ENCODE results near the gene DHDH.
A peak's percentile ranks its signal among the peaks of the same experiment; 100 is the strongest.

The DHDH gene

DNA sequence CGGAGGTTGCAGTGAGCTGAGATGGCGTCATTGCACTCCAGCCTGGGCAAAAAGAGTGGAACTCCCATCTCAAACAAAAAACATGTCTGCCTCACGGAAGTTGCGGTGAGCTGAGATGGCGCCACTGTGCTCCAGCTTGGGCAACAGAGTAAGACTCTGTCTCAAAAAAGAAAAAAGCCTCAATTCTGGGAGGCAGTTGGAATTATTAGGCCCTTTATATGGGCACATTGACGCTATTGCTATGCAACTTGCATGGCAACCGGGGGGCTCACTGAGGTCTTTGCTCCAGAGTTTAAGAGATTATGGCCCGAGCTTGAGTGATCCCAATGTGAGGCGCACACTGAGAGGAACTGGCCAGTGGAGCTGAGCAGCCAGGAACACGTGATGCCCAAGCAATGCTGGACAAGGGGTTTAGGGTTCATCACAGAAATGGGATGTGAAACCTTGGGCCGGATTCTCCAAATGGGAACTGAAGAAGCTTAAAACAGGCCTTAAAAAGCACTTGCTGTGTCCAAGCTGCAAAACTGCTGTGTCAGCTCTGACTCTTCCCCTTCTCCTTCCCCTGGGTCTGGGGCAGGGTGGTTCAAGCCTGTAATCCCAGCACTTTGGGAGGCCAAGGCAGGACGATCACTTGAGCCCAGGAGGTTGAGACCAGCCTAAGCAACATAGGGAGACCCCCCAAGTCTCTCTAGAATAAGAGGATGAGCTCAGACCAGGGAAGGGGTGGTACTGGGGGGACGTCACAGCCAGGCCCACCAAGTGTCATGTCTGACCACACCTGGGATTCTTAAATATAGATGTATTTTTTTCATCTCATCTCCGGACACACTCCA, 34.1 kb downstream of the DHDH start:
- no peak for DNase-seq (ENCODE audit: low read depth)

GRCh38 chr19:48968179-48968661, 34.7 kb downstream of the DHDH start:
- DNase-seq (ENCODE audit: low read depth): no peak

DNA sequence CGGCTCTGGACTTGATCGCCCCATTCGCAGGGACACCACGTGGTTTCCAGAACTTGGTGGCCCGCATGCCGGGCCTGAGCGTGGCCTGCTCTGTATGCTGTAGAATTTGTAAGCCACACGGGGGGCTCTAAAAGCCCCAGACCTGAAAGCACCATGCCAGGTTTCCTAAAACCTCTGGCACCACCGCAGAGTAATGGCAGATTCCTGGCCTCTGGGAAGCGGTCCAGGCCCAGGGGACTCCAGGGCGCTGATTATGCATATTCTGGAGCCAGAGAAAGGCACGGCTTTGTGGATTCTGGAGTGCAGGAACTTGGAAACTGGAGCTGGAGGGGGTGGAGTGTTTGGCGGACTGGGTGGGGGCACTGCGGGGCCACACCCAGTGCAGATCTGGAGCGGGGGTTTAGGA, 35.3 kb downstream of the DHDH start:
- DNase-seq (ENCODE audit: low read depth): no peak

DNA sequence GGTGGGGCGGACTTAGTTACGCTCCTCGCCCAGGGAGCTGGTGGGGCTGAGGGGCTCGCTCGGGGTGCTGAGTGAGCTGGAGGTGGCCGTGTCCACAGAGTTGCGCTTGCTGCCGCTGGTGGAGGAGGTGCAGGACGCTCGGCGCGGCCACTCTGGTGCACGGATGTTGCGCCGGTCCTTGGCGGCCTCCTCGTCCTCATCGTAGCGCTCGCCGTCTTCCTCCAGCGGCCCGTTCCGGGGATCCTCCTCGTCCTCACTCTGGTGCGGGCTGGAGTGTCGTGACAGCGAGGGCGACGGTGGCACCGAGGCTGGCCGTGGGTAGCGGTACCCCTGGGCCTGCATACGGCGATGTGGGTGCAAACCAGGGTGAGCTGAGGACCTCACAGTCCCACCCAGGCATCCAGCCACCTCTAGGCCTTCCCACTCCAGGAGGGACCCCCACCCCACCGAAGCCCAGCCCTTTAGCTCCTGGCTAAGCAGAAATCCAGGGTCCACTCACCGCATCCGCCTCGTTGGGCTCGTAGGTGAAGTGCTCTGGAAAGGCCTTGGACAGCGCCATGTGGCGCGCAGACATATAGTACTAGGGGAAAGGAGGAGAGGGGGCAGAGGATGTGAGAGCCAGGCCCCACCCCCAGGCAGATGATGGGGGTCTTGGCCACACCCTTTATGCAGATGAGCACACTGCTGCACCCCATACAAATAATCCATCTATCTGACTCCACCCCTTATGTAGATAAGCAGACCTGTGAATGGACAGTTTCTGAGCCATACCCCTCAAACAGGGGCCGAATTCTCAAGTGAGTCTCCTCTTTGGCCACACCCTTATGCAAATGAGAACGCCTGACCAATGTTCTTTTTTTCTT, 36.0 kb downstream of the DHDH start:
- DNase-seq (ENCODE audit: low read depth): no peak

GRCh38 chr19:48970139-48970766, 36.8 kb downstream of the DHDH start:
- DNase-seq (ENCODE audit: low read depth): no peak

GRCh38 chr19:48970923-48971395, 37.5 kb downstream of the DHDH start:
- peak; percentile 42 for DNase-seq (ENCODE audit: low read depth)

DNA sequence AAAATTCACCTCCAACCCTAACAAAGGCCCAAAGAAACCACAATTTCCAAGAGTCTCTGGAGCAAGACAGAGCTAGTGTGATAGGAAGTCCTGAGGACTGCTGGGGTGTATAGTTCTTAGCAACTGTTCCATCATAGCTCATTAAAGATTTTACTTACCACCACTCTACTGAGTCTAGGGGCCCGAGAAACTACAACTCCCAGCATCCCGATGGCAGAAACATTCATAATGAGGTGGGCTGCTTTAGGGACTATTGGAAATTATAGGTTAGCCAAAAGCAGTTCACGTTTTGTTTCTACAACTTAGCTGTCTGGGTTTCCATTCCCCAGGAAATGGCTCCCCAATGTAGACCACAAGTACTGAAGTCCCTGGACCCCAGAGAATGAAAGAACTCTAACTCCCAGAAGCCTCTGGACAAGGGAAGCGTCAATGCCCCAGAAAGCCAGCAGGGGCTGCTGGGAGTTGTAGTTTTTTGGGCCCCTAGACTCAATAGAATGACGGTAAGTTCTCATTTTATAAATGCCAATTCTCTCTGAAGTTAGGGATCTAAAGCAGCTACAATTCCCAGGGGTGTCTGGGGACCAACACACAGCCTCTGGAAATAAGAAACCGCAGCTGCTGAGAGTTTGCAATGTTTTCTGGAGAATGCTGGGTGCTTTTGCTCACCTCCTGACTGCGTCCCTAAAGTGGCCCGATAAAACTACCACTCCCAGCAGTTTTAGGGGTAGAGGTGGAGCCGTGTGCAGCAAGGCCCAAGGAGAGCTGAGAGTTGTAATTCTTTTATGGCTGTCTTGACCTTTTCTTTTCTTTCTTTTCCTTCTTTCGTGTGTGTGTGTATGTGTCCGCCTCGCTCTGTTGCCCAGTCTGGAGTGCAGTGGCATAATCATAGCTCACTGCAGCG, 42.7 kb downstream of the DHDH start:
- no peak for DNase-seq (ENCODE audit: low read depth)

DNA sequence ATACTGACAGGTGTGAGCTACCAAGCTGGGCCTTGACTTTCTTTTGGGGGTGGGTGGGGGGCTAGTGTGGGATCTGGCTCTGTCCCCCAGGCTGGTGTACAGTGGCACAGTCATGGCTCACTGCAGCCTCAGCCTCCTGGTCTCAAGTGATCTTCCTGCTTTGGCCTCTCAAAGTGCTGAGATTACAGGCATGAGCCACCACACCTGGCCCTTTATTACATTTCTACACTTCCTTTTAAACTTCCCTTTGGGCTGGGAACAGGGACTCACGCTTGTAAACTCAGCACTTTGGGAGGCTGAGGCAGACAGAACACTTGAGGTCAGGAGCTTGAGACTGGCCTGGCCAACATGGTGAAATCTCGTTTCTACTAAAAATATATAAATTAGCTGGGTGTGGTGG, 43.6 kb downstream of the DHDH start:
- no peak for DNase-seq (ENCODE audit: low read depth)

GRCh38 chr19:48982280-48982679, 48.8 kb downstream of the DHDH start:
- no peak for DNase-seq (ENCODE audit: low read depth)

DNA sequence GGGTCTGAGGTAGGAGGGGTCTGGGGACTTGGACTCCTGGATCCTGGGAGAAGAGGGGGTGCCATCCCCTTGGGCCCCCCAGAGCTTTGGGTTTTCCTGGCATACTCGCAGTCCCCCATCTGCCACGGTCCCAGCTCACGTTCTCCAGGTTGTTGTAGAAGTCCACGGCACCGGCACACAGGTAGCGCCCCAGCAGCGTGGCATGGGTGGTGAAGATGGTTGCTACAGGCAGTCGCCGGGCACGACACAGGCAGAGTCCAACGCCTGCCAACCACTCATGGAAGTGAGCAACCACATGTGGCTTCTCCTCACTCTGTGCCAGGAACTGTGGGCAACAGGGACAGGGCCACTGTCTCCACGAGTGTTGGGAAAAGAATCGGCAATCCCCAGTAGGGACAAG, 52.2 kb downstream of the DHDH start:
- no peak for DNase-seq (ENCODE audit: low read depth)

GRCh38 chr19:48986211-48986610, 52.7 kb downstream of the DHDH start:
- DNase-seq (ENCODE audit: low read depth): no peak

- DNase-seq (ENCODE audit: low read depth): no peak
These were observed 53.8 kb downstream of the DHDH start for GRCh38 chr19:48987323-48987722.

- no peak for DNase-seq (ENCODE audit: low read depth)
These were observed 54.8 kb downstream of the DHDH start for GRCh38 chr19:48988286-48988685.

- no peak for DNase-seq (ENCODE audit: low read depth)
These were observed 55.4 kb downstream of the DHDH start for GRCh38 chr19:48988860-48989259.

DNA sequence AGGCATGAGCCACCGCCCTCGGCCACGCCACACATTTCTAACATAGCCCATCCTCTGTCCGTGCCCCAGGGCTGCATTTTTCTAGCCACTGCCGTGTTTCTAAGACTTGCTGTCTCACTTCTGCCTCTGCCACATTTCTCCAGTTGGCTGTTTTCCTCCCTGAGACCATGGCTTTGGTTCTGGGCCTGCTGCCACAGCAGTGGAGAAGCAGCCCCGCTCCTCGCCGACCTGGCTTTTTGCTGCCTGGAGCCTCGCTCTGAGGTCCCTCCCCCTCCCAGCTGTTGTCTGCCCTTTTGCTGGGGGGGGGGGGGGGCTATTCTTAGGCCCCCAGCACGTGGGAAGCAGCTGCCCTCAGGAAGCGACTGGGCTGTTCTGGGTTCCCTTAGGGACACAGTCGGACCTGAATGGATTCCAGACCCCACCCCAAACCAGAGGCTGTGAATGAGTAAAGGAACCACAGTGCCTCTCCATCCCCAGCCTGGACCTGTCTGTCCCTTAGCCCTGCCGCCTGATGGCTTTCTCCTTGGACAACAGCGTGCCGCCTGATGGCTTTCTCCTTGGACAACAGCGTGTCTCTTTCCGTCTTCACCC, 56.3 kb downstream of the DHDH start:
- DNase-seq (ENCODE audit: low read depth): no peak

DNA sequence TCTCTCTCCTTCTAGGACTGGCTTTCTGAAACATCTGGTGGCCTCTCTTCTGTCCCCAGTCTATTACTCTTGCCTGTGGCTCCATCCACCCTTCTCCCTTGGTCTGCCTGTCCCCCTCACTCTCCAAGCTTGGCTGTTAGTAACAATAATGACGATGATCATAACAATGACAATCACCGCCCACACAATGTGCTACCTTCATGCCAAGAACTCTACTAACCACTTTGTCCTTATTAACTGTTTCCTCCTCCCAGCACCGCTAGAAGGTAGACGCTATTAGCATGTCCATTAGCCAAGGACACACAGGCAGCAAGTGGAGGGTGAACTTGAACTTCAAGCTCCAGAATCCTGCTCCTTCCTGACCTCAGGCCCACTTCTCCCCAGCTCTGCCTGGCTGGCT, 56.9 kb downstream of the DHDH start:
- DNase-seq (ENCODE audit: low read depth): no peak

DNA sequence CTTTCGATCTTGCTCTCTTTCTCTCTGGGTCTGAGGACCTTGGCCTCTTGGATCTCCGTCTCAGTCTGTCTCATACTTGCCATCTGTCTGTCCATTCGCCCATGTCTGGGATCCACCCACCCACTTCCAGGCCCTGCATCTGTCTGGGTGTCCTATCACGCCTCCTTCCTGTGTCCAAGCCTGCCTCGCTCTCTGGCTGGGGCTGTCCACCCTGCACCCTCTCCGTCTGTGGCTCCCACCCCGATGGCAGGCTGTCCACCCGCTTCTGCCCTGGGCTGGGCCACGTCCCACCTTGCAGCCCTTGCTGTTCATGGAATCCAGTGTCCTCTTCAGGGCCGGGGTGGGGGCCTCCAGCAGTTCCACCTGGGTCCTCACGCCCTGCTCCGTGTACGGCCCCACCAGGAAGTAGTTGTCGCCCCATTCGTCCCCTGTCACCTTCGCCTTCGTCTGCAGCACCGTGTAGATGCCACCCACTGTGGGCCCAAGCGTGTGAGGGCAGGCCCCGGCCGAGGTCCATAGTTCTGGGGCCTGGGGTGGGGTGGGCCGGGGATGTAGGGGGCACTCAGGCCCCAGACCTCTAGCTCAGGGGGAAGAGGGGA, 57.6 kb downstream of the DHDH start:
- DNase-seq (ENCODE audit: low read depth): no peak

DNA sequence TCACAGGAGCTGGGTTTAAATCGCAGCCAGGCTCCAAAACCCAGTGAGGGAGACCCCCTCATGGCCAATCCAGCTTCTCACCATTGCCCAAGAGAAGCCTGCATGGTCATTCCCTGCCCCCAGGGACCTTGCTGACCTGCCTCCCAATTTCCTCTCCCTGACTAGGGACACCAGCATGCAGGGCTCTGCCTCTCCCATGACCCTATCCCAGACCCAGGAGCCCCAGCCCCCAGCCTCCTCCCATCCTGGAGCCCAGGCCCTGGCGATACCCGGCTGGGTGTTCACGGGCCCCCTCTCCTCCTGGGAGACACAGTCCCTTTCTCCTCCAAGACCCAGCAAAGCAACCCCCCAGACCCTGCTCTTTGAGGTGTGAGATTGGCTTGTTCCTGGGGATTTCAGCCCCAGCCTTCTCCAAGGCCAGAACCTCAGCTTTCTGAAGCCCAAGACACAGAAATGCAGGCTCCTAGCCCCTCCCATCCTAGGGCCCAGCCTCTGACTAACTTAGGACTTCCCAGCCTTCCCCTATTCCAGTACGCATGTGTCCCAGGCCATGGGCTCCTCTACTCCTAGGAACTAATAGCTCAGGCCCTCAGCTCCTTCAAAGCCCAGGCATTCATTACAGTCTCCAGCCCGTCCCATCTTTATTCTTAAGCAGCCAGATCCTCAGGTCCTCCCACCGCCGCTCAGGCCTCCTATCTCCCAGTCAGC, 58.5 kb downstream of the DHDH start:
- no peak for DNase-seq (ENCODE audit: low read depth)

GRCh38 chr19:48992581-48993174, 59.2 kb downstream of the DHDH start:
- DNase-seq (ENCODE audit: low read depth): no peak

Data from T-helper 22 cell (primary cell).